HepG2 (cell line): ENCODE results near the gene HNRNPA2B1.

Experiments
- ARNTL ChIP-seq: sonication (generic); formaldehyde crosslinking; IDR thresholded peaks from 2 replicates; pipeline ENCODE4 v1.4.0; 2020; ENCODE audit warnings: mild to moderate bottlenecking, missing genetic modification reagents
- CAMTA2 ChIP-seq: sonication (generic); formaldehyde crosslinking; IDR thresholded peaks from 2 replicates; pipeline ENCODE4 v1.4.0; 2020; ENCODE audit warnings: mild to moderate bottlenecking, missing genetic modification reagents, borderline replicate concordance
- RAD21 ChIP-seq: fragments of 450-650 bp; formaldehyde crosslinking; IDR thresholded peaks from 2 replicates; pipeline ENCODE4 v1.5.0; 2020; ENCODE audit warnings: mild to moderate bottlenecking
- ZBTB7B ChIP-seq: sonication (generic); formaldehyde crosslinking; IDR thresholded peaks from 2 replicates; pipeline ENCODE4 v1.4.0; 2020; ENCODE audit warnings: missing genetic modification reagents
- ZNF274 ChIP-seq: sonication (generic); formaldehyde crosslinking; IDR thresholded peaks from 2 replicates; pipeline ENCODE4 v1.5.1; 2020; ENCODE audit warnings: mild to moderate bottlenecking, missing genetic modification reagents
- ZNF337 ChIP-seq: sonication (generic); formaldehyde crosslinking; IDR thresholded peaks from 2 replicates; pipeline ENCODE4 v1.5.1; 2020; ENCODE audit warnings: missing genetic modification reagents, low read depth, mild to moderate bottlenecking, borderline replicate concordance
- ZNF776 ChIP-seq: sonication (generic); formaldehyde crosslinking; IDR thresholded peaks from 2 replicates; pipeline ENCODE4 v1.4.0; 2020; ENCODE audit warnings: mild to moderate bottlenecking, missing genetic modification reagents
- TF ChIP-seq, protein P1 (sequence below): sonication (generic); formaldehyde crosslinking; IDR thresholded peaks from 2 replicates; pipeline ENCODE4 v1.5.1; 2020; ENCODE audit warnings: missing genetic modification reagents, mild to moderate bottlenecking, borderline replicate concordance
- TF ChIP-seq, protein P2 (sequence below): sonication (generic); formaldehyde crosslinking; IDR thresholded peaks from 2 replicates; pipeline ENCODE4; 2020; ENCODE audit warnings: missing genetic modification reagents, mild to moderate bottlenecking, borderline replicate concordance

DNA sequence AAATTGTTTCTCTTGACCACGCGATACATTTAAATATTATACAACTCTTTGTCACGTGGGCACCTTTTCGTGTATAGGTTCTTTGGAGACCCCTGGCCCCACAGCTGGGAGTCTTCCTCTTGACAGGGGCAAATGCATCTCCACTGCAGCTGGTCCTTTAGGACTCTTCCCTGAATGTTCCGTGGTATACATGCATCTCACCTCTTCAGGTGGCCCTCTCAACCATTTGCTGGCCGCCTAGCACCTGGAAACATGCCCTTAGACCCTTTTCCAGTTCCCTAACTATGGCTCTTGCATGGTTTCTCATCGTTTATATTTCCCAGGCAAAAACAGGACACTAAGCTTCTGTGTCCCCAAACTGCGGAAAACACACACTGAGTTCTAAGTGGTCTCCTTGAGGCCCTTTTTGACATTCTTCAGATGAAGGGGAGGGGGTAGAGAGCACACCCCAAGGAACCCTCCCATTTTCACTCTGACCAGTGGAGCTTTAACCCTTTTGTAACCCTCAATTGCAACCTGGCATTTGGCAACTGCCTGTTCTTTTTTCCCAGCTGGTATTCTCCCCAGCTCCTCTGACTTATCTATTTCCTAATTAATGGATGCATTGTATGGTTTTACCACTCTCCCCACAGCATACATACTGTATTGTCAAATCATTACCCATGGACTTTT, 20.6 kb downstream of the HNRNPA2B1 start:
- TF ChIP-seq ZNF274 (CRISPR knock-in tag) (no peak), CAMTA2 (CRISPR knock-in tag) (no peak), ARNTL (CRISPR knock-in tag) (no peak), ZBTB7B (CRISPR knock-in tag) (no peak), ZNF337 (no peak), ZNF776 (CRISPR knock-in tag) (no peak), RAD21 (CRISPR knock-in tag) (no peak; the same call in 1 of the 2 replicates)
- TF ChIP-seq, protein P1, sequence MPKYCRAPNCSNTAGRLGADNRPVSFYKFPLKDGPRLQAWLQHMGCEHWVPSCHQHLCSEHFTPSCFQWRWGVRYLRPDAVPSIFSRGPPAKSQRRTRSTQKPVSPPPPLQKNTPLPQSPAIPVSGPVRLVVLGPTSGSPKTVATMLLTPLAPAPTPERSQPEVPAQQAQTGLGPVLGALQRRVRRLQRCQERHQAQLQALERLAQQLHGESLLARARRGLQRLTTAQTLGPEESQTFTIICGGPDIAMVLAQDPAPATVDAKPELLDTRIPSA = no peak
- TF ChIP-seq, protein P2, sequence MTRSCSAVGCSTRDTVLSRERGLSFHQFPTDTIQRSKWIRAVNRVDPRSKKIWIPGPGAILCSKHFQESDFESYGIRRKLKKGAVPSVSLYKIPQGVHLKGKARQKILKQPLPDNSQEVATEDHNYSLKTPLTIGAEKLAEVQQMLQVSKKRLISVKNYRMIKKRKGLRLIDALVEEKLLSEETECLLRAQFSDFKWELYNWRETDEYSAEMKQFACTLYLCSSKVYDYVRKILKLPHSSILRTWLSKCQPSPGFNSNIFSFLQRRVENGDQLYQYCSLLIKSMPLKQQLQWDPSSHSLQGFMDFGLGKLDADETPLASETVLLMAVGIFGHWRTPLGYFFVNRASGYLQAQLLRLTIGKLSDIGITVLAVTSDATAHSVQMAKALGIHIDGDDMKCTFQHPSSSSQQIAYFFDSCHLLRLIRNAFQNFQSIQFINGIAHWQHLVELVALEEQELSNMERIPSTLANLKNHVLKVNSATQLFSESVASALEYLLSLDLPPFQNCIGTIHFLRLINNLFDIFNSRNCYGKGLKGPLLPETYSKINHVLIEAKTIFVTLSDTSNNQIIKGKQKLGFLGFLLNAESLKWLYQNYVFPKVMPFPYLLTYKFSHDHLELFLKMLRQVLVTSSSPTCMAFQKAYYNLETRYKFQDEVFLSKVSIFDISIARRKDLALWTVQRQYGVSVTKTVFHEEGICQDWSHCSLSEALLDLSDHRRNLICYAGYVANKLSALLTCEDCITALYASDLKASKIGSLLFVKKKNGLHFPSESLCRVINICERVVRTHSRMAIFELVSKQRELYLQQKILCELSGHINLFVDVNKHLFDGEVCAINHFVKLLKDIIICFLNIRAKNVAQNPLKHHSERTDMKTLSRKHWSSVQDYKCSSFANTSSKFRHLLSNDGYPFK = no peak
